Caki2 (cell line): ENCODE results near the gene ATP13A2. TPM values are rescaled to one million over a fixed set of nuclear protein-coding genes. Genes with fewer than 3 reads are reported as not detected.
"Not testable (repeated sequence)": the region's sequence is repeated elsewhere in the genome, so short reads cannot be mapped to it uniquely, and the experiment has no call there.

Experiments
- DNase-seq: peaks from one replicate; pipeline ENCODE4 v3.0.0-alpha.2; 2015; ENCODE audit warnings: low read depth
- in situ Hi-C: cut with HindIII; loops from 2 replicates; pipeline ENCODE4 v1.10.0; 2016; ENCODE audit warnings: low sequenced_read_pairs, low pct_unique_long_range_greater_than_20kb, mixed read lengths
- total RNA-seq: library from RNA; depleted of rRNA; stranded (reverse); fragments of >200 nt; shearing (Covaris generic); gene quantifications from 2 replicates; pipeline ENCODE4 v1.2.3, GENCODE V29; 2014; ENCODE audit warnings: low replicate concordance

ATP13A2 gene
- total RNA-seq, 1 experiment from 2014 or later: 37.7 TPM

- DNase-seq: peak; percentile 14
- in situ Hi-C loops: no loop called here
Observed at GRCh38 chr1:16971341-16972188, 40.2 kb downstream of the ATP13A2 start.

GRCh38 chr1:16970132-16970910 lies 41.4 kb downstream of the ATP13A2 start:
- in situ Hi-C loops: no loop called here
- DNase-seq: no peak

DNA sequence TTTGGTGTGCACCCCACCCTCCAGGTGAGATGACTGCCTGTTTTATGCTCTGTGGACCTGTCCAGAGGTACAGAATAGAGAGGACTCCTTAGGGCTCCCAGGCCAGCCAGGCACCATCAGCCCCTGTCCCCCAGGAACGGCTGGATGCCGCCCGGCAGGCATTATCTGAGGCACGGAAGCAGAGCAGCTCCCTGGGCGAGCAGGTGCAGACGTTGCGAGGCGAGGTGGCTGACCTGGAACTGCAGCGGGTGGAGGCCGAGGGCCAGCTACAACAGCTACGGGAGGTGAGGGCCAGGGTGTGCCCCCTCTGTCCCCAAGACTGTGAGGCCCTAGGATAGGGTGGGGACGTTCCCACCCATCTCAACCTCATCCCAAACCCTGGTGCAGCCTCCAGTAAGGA lies 42.1 kb downstream of the ATP13A2 start:
- in situ Hi-C loops: no loop called here
- no peak for DNase-seq

DNA sequence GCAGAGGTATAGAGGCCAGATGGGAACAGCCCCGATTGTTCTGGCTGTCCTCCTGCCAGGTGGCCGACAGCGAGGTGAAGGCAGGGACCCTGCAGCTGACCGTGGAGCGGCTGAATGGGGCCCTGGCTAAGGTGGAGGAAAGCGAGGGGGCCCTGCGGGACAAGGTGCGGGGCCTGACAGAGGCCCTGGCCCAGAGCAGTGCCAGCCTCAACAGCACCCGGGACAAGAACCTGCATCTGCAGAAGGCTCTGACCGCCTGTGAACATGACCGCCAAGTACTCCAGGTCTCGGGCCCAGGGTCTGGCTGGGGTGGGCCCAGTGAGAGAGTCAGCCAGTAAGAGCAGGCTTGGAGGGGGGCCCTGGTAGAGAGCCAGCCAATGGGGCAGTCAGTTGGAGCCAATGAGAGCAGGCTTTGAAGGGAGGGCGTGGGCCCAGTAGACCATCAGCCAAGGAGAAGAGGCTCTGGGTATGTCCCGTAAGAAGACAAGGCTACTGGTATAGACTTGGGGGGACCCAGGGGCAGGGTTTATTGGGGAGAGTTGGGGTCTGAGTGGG lies 42.6 kb downstream of the ATP13A2 start:
- DNase-seq: no peak
- in situ Hi-C loops: no loop called here

- in situ Hi-C loops: no loop called here
- DNase-seq: no peak
Observed at GRCh38 chr1:16968372-16968771, 43.4 kb downstream of the ATP13A2 start.

DNA sequence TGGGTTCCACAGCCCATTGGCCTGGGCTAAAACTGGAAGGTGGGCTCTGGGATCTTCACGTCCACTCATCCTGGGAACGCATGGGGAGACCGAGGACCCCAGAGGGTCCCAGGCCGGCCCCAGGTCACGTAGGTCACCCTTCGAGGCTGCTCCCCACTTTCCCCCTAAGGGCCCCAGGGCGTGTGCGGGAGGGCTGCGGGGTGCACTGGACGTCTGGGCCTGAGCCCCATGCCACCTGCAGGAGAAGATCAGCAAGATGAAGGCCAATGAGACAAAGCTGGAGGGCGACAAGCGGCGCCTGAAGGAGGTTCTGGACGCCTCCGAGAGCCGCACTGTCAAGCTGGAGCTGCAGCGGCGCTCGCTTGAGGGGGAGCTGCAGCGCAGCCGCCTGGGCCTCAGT lies 43.8 kb downstream of the ATP13A2 start:
- DNase-seq: no peak
- in situ Hi-C loops: no loop called here

DNA sequence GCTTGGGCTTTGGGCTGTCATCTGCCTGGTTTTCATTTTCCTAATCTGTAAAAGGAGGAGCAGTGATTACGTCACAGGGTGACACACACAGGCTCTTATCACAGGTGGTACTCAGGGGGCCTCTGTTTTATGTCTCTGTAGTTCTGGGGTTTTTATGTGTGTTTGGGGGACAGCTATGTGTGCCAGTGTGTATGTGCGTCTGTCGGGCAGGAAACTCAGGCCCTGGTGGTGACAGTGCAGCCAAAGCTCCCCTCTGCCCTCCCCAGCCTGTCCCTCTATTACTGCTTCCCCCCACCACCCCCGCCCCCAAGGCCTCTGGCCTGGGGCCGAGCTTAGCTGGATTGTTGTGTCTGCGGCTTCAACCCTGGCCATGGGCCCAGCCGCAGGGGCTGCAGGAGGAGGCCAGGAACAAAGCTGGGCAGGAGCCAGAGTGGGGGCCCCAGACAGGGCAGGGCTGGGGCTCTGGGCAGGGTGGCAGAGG lies 44.6 kb downstream of the ATP13A2 start:
- no peak for DNase-seq
- in situ Hi-C loops: no loop called here

DNA sequence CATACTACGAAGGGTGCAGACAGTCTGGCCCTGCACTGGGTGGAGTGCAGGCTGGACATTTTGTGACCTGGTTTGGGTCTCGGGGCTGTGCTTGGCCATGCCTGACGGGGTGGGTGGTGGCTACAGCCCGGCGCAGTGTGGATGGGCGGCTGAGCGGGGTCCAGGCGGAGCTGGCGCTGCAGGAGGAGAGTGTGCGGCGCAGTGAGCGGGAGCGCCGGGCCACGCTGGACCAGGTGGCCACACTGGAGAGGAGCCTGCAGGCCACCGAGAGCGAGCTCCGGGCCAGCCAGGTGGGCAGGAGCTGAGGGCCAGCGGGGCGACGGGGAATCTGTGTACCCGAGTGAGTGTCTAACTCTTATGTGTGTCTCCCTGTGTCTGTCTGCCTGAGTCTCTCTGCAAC lies 45.4 kb downstream of the ATP13A2 start:
- DNase-seq: no peak
- in situ Hi-C loops: no loop called here

GRCh38 chr1:16965486-16966067 lies 46.2 kb downstream of the ATP13A2 start:
- in situ Hi-C loops: no loop called here

GRCh38 chr1:16964169-16964568 lies 47.6 kb downstream of the ATP13A2 start:
- DNase-seq, in situ Hi-C loops: not testable (repeated sequence)

More at GRCh38 chr1:16965486-16966067, 46.2 kb downstream of the ATP13A2 start:
- DNase-seq: no peak

DNA sequence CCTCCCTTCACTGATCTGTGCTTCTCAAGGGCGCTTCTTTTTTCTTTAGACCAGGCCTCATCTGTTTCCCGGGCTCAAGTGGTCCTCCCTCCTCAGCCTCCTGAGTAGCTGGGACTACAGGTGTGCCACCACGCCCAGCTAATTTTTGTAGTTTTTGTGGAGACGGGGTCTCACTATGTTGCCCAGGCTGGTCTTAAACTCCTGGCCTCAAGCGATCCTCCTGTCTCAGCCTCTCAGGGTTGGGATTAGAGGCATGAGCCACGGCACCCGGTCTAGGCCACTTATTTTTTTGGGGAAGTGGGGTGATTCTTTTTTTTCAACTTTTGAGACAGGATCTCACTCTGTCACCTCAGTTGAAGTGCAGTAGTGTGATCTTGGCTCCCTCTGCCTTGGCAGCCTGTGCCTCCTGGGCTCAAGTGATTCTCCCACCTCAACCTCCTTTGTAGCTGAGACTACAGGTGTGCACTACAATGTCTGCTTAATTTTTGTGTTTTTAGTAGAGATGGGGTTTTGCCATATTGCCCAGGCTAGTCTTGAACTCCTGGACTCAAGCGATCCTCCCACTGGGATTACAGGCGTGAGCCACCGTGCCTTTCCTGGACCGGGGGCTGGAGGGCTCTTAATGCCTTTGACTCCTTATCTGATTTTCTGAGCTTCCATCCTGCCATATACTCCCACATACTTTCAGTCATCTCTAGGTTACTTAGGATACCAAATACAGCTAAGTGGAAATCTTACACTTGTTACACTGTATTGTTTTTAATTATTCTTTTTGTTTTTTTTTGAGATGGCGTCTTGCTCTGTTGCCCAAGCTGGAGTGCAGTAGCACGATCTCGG lies 50.2 kb downstream of the ATP13A2 start:
- DNase-seq: no peak
- in situ Hi-C loops: no loop called here

DNA sequence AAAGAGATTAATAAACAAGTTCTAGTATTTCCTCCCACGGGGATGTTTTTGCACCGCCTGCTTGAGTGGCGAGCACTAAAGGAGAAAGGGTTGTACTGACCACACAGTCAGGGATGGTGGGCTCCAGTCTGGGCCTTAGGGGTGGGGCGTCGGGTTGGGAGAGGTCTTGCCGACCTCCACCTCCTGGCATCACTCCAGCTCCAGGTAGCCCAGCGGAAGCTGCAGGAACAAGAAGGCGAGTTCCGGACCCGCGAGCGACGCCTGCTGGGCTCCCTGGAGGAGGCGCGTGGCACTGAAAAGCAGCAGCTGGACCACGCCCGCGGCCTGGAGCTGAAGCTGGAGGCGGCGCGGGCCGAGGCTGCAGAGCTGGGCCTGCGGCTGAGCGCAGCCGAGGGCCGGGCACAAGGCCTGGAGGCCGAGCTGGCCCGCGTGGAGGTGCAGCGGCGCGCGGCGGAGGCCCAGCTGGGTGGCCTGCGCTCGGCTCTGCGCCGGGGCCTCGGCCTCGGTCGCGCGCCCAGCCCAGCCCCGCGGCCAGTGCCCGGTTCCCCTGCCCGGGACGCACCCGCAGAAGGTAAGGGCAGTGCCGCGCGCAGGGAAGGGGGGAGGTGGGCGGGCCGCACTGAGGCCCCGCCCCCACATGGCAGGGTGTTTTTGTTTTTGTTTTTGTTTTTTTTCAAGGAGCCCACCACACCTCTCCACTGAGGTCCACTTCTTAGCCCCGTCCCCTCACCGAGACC lies 51.0 kb downstream of the ATP13A2 start:
- in situ Hi-C loops: no loop called here
- peak; percentile 70 for DNase-seq

DNA sequence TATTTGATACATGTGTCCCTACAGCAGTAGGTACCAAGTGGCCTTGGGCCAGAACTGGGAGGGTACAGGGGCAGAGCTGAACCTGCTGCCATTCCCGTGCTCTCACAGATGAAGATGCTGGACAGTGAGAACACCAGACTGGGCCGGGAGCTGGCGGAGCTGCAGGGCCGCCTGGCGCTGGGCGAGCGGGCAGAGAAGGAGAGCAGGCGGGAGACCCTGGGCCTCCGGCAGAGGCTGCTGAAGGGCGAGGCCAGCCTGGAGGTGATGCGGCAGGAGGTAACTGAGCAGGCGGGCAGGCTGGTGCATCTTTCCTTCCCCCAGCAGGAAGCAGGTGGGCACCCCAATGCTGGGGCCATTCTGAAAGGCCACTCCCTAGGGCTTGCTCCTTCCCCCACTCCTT lies 53.3 kb downstream of the ATP13A2 start:
- no peak for DNase-seq
- in situ Hi-C loops: no loop called here

DNA sequence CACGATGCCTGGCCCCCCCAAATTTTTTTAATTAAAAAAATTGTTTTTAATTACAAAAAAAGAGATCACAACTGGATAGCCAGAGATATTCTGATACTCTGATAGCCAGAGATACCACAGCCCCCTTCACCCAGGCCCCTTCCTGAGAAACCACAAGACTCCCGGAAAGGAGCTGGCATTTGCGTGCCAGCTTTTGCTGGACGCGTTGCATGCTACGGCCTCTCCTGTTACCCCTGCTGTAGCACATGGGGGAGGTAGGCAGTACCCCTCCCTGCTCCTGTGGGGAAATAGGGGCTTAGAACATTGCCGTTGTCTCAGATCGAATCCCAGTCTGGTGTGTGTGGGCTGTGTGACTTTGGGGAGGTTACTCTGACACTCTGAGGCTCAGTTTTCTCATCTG lies 54.0 kb downstream of the ATP13A2 start:
- no peak for DNase-seq
- in situ Hi-C loops: no loop called here

- in situ Hi-C loops: no loop called here
Observed at GRCh38 chr1:16956775-16957174, 55.0 kb downstream of the ATP13A2 start.

GRCh38 chr1:16955186-16955585 lies 56.5 kb downstream of the ATP13A2 start:
- DNase-seq: no peak
- in situ Hi-C loops: no loop called here

More at GRCh38 chr1:16956775-16957174, 55.0 kb downstream of the ATP13A2 start:
- no peak for DNase-seq

- no peak for DNase-seq
- in situ Hi-C loops: no loop called here
Observed at GRCh38 chr1:16954579-16954978, 57.1 kb downstream of the ATP13A2 start.
